Fibroblast of villous mesenchyme (primary cell): ENCODE measurements around the gene TMEM63C. TPM values are rescaled to one million over a fixed set of nuclear protein-coding genes. Genes with fewer than 3 reads are reported as not detected.

Source experiments
- DNase-seq: peaks from one replicate; pipeline ENCODE4 v3.0.0-alpha.2; 2010; ENCODE audit warnings: low read depth
- H3K4me3 ChIP-seq: 2 replicates; pipeline ENCODE4 v1.5.1; 2011; ENCODE audit warnings: low read depth, mild to moderate bottlenecking, low read length
- small RNA-seq: library from RNA; depleted of rRNA; stranded (forward); fragments of <200 nt; gene quantifications from one replicate; pipeline ENCODE3, GENCODE V24; 2012
- total RNA-seq: library from RNA; depleted of rRNA; stranded (reverse); fragments of >200 nt; gene quantifications from 2 replicates; pipeline ENCODE4 v1.2.3, GENCODE V29; 2012
- TF ChIP-seq, protein P1 (sequence below): IDR thresholded peaks from 2 replicates; pipeline ENCODE4 v1.5.1; 2012; ENCODE audit warnings: low read depth, mild to moderate bottlenecking, low read length; ENCODE audit not compliant: insufficient read depth

Gene TMEM63C
- total RNA-seq, 1 donor: under 0.01 TPM

GRCh38 chr14:77305696-77306095 is 124.1 kb downstream of the TMEM63C start:
- no peak overlapping the region for H3K4me3 ChIP-seq
- no peak for DNase-seq
- TF ChIP-seq, protein P1, sequence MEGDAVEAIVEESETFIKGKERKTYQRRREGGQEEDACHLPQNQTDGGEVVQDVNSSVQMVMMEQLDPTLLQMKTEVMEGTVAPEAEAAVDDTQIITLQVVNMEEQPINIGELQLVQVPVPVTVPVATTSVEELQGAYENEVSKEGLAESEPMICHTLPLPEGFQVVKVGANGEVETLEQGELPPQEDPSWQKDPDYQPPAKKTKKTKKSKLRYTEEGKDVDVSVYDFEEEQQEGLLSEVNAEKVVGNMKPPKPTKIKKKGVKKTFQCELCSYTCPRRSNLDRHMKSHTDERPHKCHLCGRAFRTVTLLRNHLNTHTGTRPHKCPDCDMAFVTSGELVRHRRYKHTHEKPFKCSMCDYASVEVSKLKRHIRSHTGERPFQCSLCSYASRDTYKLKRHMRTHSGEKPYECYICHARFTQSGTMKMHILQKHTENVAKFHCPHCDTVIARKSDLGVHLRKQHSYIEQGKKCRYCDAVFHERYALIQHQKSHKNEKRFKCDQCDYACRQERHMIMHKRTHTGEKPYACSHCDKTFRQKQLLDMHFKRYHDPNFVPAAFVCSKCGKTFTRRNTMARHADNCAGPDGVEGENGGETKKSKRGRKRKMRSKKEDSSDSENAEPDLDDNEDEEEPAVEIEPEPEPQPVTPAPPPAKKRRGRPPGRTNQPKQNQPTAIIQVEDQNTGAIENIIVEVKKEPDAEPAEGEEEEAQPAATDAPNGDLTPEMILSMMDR: no peak

DNA sequence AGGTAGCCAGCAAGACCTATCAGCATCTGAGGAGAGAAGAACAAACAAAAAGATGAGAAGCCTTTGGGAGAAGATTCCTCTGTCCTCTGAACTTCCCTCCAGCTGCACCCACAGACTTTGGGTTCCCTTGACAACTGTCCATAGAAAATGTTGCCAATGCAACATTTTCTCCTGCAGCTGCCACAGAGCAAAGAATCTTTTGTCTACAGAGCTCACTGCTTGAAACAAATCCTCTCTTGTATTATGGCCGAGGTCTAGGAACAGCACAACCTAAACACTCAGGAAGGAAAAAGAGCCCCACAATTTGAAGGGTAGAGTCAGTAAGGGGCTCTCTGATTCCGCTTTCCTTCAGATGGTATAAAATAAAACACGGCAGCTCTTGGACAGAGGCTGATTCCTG is 124.8 kb downstream of the TMEM63C start:
- TF ChIP-seq, protein P1: no peak
- DNase-seq: no peak
- H3K4me3 ChIP-seq: no peak overlapping the region

DNA sequence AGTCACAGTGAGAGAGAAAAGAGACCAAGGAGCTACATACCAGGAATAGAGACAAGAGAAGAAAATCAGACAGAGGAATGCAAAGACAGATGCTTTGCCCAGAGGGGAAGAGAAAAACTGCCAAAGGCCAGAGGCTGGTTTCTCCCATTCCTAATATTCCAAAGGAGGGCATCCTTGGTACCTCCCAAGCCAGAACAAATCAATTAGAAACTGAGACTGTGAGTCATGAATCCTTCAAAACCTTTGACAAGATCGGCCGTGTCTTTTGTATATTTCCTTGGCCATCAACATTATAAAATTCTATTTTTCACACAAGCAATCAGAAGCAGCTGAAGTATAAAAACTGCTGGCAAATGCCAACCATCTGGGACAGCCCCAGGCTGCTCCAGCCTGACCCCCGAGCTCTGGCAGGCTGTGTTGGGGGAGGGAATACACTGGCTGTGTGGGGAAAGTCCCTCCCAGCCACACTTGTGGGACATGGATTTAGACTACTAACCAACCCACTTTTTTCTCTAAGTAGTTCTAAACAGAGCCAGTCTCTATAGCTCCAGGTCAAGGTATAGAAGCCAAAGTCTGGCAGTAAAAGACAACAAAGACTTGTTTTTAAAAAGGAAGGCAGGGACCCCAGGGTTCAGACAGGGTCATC is 125.4 kb downstream of the TMEM63C start:
- no peak overlapping the region for H3K4me3 ChIP-seq
- no peak for DNase-seq
- TF ChIP-seq, protein P1: no peak

Small RNA genes within 50 kb of the gene (small RNA-seq; reads per million reads assigned to genes)
- gene MIR1260A: not detected
- not detected for gene RF00421

Other genes with a start within 250 kb of the TMEM63C start
- gene IRF2BPL, start 153.1 kb upstream of the TMEM63C start, total RNA-seq: 40.2 and 44.1 TPM in 2 replicates
- 11.3 and 23.7 TPM in 2 replicates for gene CIPC, start 83.5 kb upstream of the TMEM63C start, total RNA-seq
- gene ZDHHC22, start 40.0 kb upstream of the TMEM63C start, total RNA-seq: not detected in 2 replicates
- not detected in 2 replicates for gene NGB, start 89.4 kb downstream of the TMEM63C start, total RNA-seq
- 17.7 and 18.1 TPM in 2 replicates for gene POMT2, start 139.1 kb downstream of the TMEM63C start, total RNA-seq
- gene GSTZ1, start 139.2 kb downstream of the TMEM63C start, total RNA-seq: 22.0 and 37.4 TPM in 2 replicates
- gene TMED8, start 195.3 kb downstream of the TMEM63C start, total RNA-seq: 9.3 and 12.5 TPM in 2 replicates
- gene SAMD15, start 195.6 kb downstream of the TMEM63C start, total RNA-seq: 1.3 and 1.6 TPM in 2 replicates
- under 0.01 TPM in 2 replicates for gene NOXRED1, start 241.7 kb downstream of the TMEM63C start, total RNA-seq